ENCODE results near the gene LECT2. TPM values are rescaled to one million over a fixed set of nuclear protein-coding genes. Genes with fewer than 3 reads are reported as not detected.

LECT2 gene
- total RNA-seq, 1 donor from 2014 or later: not detected

GRCh38 chr5:135937245-135937911 lies 17.4 kb downstream of the LECT2 start:
- no peak for DNase-seq (ENCODE audit: low spot score)

GRCh38 chr5:135934939-135935338 lies 19.8 kb downstream of the LECT2 start:
- DNase-seq (ENCODE audit: low spot score): peak; percentile 72

- DNase-seq (ENCODE audit: low spot score): no peak
Observed at GRCh38 chr5:135930949-135931295, 23.9 kb downstream of the LECT2 start.

GRCh38 chr5:135930029-135930948 lies 24.5 kb downstream of the LECT2 start:
- DNase-seq (ENCODE audit: low spot score): no peak

- DNase-seq (ENCODE audit: low spot score): peak; percentile 84
Observed at GRCh38 chr5:135921388-135921787, 33.4 kb downstream of the LECT2 start.

GRCh38 chr5:135920199-135920598 lies 34.6 kb downstream of the LECT2 start:
- no peak for DNase-seq (ENCODE audit: low spot score)

- no peak for DNase-seq (ENCODE audit: low spot score)
Observed at GRCh38 chr5:135916638-135917263, 38.0 kb downstream of the LECT2 start.

- DNase-seq (ENCODE audit: low spot score): no peak
Observed at GRCh38 chr5:135915466-135916001, 39.2 kb downstream of the LECT2 start.

GRCh38 chr5:135913713-135914626 lies 40.8 kb downstream of the LECT2 start:
- no peak for DNase-seq (ENCODE audit: low spot score)

- no peak for DNase-seq (ENCODE audit: low spot score)
Observed at GRCh38 chr5:135905144-135905543, 49.6 kb downstream of the LECT2 start.

GRCh38 chr5:135901633-135902032 lies 53.1 kb downstream of the LECT2 start:
- peak; percentile 10 for DNase-seq (ENCODE audit: low spot score)

- no peak for DNase-seq (ENCODE audit: low spot score)
Observed at GRCh38 chr5:135900276-135900675, 54.5 kb downstream of the LECT2 start.

- no peak for DNase-seq (ENCODE audit: low spot score)
Observed at GRCh38 chr5:135898651-135899050, 56.1 kb downstream of the LECT2 start.

Other genes with a start within 250 kb of the LECT2 start
- gene SLC25A48, start 120.3 kb downstream of the LECT2 start, total RNA-seq (ENCODE audit: insufficient read depth, low replicate concordance): 2.6 TPM
- not detected for gene IL9, start 59.1 kb downstream of the LECT2 start, total RNA-seq (ENCODE audit: insufficient read depth, low replicate concordance)
- 1,115 TPM for gene TGFBI, start 74.0 kb upstream of the LECT2 start, total RNA-seq (ENCODE audit: insufficient read depth, low replicate concordance)
- 51.0 TPM for gene SMAD5, start 177.9 kb upstream of the LECT2 start, total RNA-seq (ENCODE audit: insufficient read depth, low replicate concordance)
- not detected for gene SMIM32, start 238.2 kb upstream of the LECT2 start, total RNA-seq (ENCODE audit: insufficient read depth, low replicate concordance)

Measured in umbilical cord (tissue), 2 donors.